Heart left ventricle (tissue), 16 donors: ENCODE data around the gene DNAJC3. TPM values are rescaled to one million over a fixed set of nuclear protein-coding genes. Genes with fewer than 3 reads are reported as not detected.

Experiments used
- ATAC-seq, 4 donors: fragments of 200-7000 bp; cut with Tn5 transposase; one replicate each; pipeline ENCODE4 v1.9.1; 2020 to 2022; ENCODE audit warnings: moderate library complexity in 4 of 4, mild to moderate bottlenecking in 3 of 4, moderate number of reproducible peaks in 1 of 4
- DNase-seq, 5 donors: peaks; one replicate each; pipeline ENCODE4 v3.0.0-alpha.2; 2020
- H3K27ac ChIP-seq, 12 donors: fragments of 200-600 bp; sonication (generic) in 4 of 12; one replicate each; pipeline versions ENCODE4 v1.5.0 to v1.8.0; 2016 to 2022; ENCODE audit warnings: mild to moderate bottlenecking in 2 of 12
- H3K27me3 ChIP-seq, 9 donors: fragments of 200-600 bp; sonication (generic) in 2 of 9; one replicate each; pipeline versions ENCODE4 v1.5.1 to v1.8.0; 2016 to 2022; ENCODE audit warnings: mild to moderate bottlenecking in 3 of 9
- H3K36me3 ChIP-seq, 9 donors: fragments of 200-600 bp; sonication (generic) in 2 of 9; one replicate each; pipeline versions ENCODE4 v1.5.0 to v1.8.0; 2018 to 2022; ENCODE audit warnings: mild to moderate bottlenecking in 2 of 9
- H3K4me1 ChIP-seq, 12 donors: fragments of 200-600 bp; sonication (generic) in 4 of 12; one replicate each; pipeline versions ENCODE4 v1.5.0 to v1.8.0; 2016 to 2022; ENCODE audit warnings: mild to moderate bottlenecking in 3 of 12
- H3K4me3 ChIP-seq, 12 donors: fragments of 200-600 bp; sonication (generic) in 4 of 12; one replicate each; pipeline versions ENCODE4 v1.5.0 to v1.8.0; 2017 to 2022; ENCODE audit warnings: mild to moderate bottlenecking in 9 of 12, moderate library complexity in 4 of 12
- H3K9me3 ChIP-seq, 12 donors: fragments of 200-600 bp; sonication (generic) in 4 of 12; one replicate each; pipeline versions ENCODE4 v1.5.0 to v1.8.0; 2016 to 2022; ENCODE audit warnings: mild to moderate bottlenecking in 1 of 12
- POLR2A ChIP-seq, 2 donors: fragments of 450-650 bp; IDR thresholded peaks; one replicate each; pipeline ENCODE4 v1.6.1; 2017; ENCODE audit warnings: antibody characterized with exemption in 2 of 2, mild to moderate bottlenecking in 2 of 2, moderate library complexity in 2 of 2
- WGBS, 4 donors: extraction: QIAGEN DNeasy Blood & Tissue Kit in 2 of 4; methylation state at CpG; one replicate each; pipeline versions ENCODE4 v1.1.5 to v1.1.7; 2013 to 2018; 5-methylcytosine and 5-hydroxymethylcytosine counted together
- intact Hi-C, 10 donors: fragments of 100-400 bp; cut with DNase I; formaldehyde crosslinking; loops; one replicate each; pipeline versions ENCODE4 v1.11.1 to v1.14.2; 2022
- polyA plus RNA-seq, 2 donors: library from polyadenylated mRNA; stranded (reverse); fragments of 200-250 nt; gene quantifications; one replicate each; pipeline ENCODE4 v1.2.3, GENCODE V29; 2013
- total RNA-seq, 9 donors: library from RNA; depleted of rRNA in 2 of 9; stranded (reverse); fragments of >200 nt in 2 of 9; fragmentation: NEBNext Ultra II Directional in 3 of 9; extraction: Animal tissue kit (Norgen Biotek cat#: 25700) in 3 of 9; gene quantifications; one replicate each; pipeline versions ENCODE4 v1.1.0 to v1.2.4, GENCODE V29; 2016 to 2023
- TF ChIP-seq, protein P1 (sequence below), 12 donors: fragments of 200-600 bp; sonication (generic) in 4 of 12; IDR thresholded peaks; one replicate each; pipeline versions ENCODE4 v1.5.0 to v1.8.0; 2018 to 2022; ENCODE audit warnings: antibody characterized with exemption in 12 of 12, mild to moderate bottlenecking in 5 of 12
- donor health status: ischemic (EF 13 %, LVEDD 7.1; RV severe dilation, severe dysfunction).
- donor health status: healthy with polysubstance abuse.
- donor health status: DM: no; HTN: yes; CAD: no.
- donor health status: DM: no; HTN: no; CAD: no.
- donor health status: ischemic (EF 25% LVEDD 6.9; RV normal size, moderate dysfunction).
- donor health status: ischemic (EF 25% LVEDD 5.7; RV mildly dilated, moderate dysfunction).
- donor health status: healthy.
- donor health status: DM: yes; HTN: yes; CAD: no.
- donor health status: ischemic (EF 35%, LVEDD 5.7; RV mildly dilated, moderate dysfunction).
- donor health status: nonischemic (EF 11% LVEDD 7.7; RV severe dilation, severe dysfunction).
- donor health status: DM: yes; HTN: yes; CAD: no.
- donor health status: PGD.
- donor health status: ischemic (EF 29% LVEDD 5.4; RV normal size, mild dysfunction).
- donor health status: nonischemic (EF 23%, LVEDD 6.1; RV moderate dilation, normal function).

DNAJC3 gene
- total and polyA plus RNA-seq, 11 donors, result 8.7 to 43.9 (median 33.7) TPM

- Histone ChIP-seq H3K27me3 (no peaks in the 10 kb centered on the region), H3K4me3 (no peak overlapping the region), H3K27ac (no peak overlapping the region), H3K9me3 (no peaks in the 10 kb centered on the region), H3K36me3 (peaks cover 0 to 23% (median 16%) of the 10 kb centered on the region in 9 donors), H3K4me1 (peaks cover 0 to 42% (median 8%) of the 10 kb centered on the region in 12 donors)
- TF ChIP-seq, protein P1, sequence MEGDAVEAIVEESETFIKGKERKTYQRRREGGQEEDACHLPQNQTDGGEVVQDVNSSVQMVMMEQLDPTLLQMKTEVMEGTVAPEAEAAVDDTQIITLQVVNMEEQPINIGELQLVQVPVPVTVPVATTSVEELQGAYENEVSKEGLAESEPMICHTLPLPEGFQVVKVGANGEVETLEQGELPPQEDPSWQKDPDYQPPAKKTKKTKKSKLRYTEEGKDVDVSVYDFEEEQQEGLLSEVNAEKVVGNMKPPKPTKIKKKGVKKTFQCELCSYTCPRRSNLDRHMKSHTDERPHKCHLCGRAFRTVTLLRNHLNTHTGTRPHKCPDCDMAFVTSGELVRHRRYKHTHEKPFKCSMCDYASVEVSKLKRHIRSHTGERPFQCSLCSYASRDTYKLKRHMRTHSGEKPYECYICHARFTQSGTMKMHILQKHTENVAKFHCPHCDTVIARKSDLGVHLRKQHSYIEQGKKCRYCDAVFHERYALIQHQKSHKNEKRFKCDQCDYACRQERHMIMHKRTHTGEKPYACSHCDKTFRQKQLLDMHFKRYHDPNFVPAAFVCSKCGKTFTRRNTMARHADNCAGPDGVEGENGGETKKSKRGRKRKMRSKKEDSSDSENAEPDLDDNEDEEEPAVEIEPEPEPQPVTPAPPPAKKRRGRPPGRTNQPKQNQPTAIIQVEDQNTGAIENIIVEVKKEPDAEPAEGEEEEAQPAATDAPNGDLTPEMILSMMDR (IDR thresholded peaks at IDR 0.05), result no peak
- no peak for TF ChIP-seq POLR2A (IDR thresholded peaks at IDR 0.05)
- no peak for DNase-seq
- WGBS, 4 donors, result 69 to 98% (median 94%) methylated on average over 1 of the region's 1 CpG
- intact Hi-C loops, result no loop called here
- no peak for ATAC-seq
Measured at GRCh38 chr13:95706356-95706755, 29.4 kb downstream of the DNAJC3 start.

DNA sequence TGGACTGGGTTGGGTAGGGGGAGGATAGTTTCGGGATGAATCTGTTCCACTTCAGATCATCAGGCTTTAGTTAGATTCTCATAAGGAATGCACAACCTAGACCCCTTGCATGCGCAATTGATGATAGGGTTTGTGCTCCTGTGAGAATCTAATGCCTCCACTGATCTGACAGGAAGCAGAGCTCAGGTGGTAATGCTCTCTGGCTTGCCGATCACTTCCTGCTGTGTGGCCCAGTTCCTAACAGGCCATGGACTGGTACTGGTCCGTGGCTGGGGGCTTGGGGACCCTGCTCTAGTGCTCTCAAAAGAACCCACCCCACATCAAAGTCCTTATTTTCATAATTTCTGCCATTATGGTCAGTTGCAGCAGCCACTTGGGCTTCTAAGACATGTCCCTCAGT lies 30.1 kb downstream of the DNAJC3 start:
- H3K27me3 ChIP-seq, result no peaks in the 10 kb centered on the region
- peaks cover 0 to 29% (median 23%) of the 10 kb centered on the region in 9 donors for H3K36me3 ChIP-seq
- peaks cover 0 to 42% (median 8%) of the 10 kb centered on the region in 12 donors for H3K4me1 ChIP-seq
- no peaks in the 10 kb centered on the region for H3K9me3 ChIP-seq
- no peak for ATAC-seq
- intact Hi-C loops, result no loop called here
- H3K27ac ChIP-seq, result peak overlapping the region in 1 of 12 donors; percentile 61
- H3K4me3 ChIP-seq, result no peak overlapping the region
- TF ChIP-seq, protein P1 (IDR thresholded peaks at IDR 0.05), result no peak
- no peak for TF ChIP-seq POLR2A (IDR thresholded peaks at IDR 0.05)
- 88 to 92% (median 90%) methylated on average over 4 of the region's 4 CpGs for WGBS, 4 donors
- no peak for DNase-seq

GRCh38 chr13:95707442-95708390 lies 30.8 kb downstream of the DNAJC3 start:
- peak overlapping the region in 1 of 12 donors; percentile 61 for H3K27ac ChIP-seq
- peaks cover 0 to 36% (median 30%) of the 10 kb centered on the region in 9 donors for H3K36me3 ChIP-seq
- TF ChIP-seq, protein P1 (IDR thresholded peaks at IDR 0.05), result no peak
- TF ChIP-seq POLR2A (IDR thresholded peaks at IDR 0.05), result no peak
- intact Hi-C loops, result no loop called here
- H3K4me3 ChIP-seq, result no peak overlapping the region
- DNase-seq, result no peak
- peak in 3 of 4 donors; percentile 22 to 79 (median 41) for ATAC-seq
- peaks cover 0 to 2% (median 0%) of the 10 kb centered on the region in 12 donors for H3K9me3 ChIP-seq
- WGBS, 4 donors, result 87 to 93% (median 91%) methylated on average over 9 of the region's 9 CpGs
- no peaks in the 10 kb centered on the region for H3K27me3 ChIP-seq
- peaks cover 0 to 39% (median 8%) of the 10 kb centered on the region in 12 donors for H3K4me1 ChIP-seq

DNA sequence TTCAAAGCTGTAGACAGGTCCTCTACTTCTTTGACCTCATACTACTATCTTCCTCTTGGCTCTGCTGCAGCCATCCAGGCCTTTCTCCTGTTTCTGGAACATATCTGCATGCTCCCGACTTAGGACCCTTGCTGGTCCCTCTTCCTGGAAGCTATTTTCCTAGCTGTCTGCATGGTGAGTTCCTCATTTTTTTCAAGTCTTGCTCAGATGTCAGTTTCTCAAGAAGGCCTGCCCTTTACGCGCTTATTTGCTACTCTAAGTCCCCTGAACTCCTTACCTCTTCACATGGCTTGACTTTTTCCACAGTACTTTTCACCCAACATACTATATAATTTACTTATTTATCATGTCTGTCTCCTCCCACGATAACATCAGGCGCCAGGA lies 31.4 kb downstream of the DNAJC3 start:
- peaks cover 0 to 43% (median 33%) of the 10 kb centered on the region in 9 donors for H3K36me3 ChIP-seq
- peak in 1 of 4 donors; percentile 10 for ATAC-seq

More for the DNA sequence above, 31.4 kb downstream of the DNAJC3 start:
- Histone ChIP-seq H3K4me1 (peaks cover 0 to 39% (median 5%) of the 10 kb centered on the region in 12 donors), H3K4me3 (no peak overlapping the region), H3K27ac (peak overlapping the region in 1 of 12 donors; percentile 61), H3K9me3 (peaks cover 0 to 9% (median 4%) of the 10 kb centered on the region in 12 donors), H3K27me3 (no peaks in the 10 kb centered on the region)
- DNase-seq, result no peak
- WGBS, 4 donors, result 82 to 85% (median 84%) methylated on average over 5 of the region's 5 CpGs
- no peak for TF ChIP-seq POLR2A (IDR thresholded peaks at IDR 0.05)
- TF ChIP-seq, protein P1 (IDR thresholded peaks at IDR 0.05), result no peak
- intact Hi-C loops, result no loop called here
